ENCODE results near the gene APOBEC3A. TPM values are rescaled to one million over a fixed set of nuclear protein-coding genes. Genes with fewer than 3 reads are reported as not detected.

The APOBEC3A gene
- total and polyA plus RNA-seq, 2 of the 13 experiments (the other 11 are each of a cell fraction or from before 2014, with no cell fraction given): not detected

GRCh38 chr22:38938221-38938620 is 19.2 kb upstream of the APOBEC3A start:
- no peaks in the 10 kb centered on the region for H3K9me3 ChIP-seq (ENCODE audit: low read length)
- intact Hi-C loops (cut with micrococcal nuclease; ENCODE audit: unreplicated experiment) (no loop called here), in situ Hi-C loops (cut with HindIII; ENCODE audit: extremely low pct_ligation_motif_present, low pct_unique_long_range_greater_than_20kb) (no loop called here)
- H3K9ac ChIP-seq (ENCODE audit: insufficient read depth, low read depth, low read length): no peak overlapping the region
- no peak for FAIRE-seq
- peaks cover 11% of the 10 kb centered on the region for H3K4me1 ChIP-seq (ENCODE audit: insufficient read depth, low read length)
- no peaks in the 10 kb centered on the region for H4K20me1 ChIP-seq (ENCODE audit: insufficient read depth, low read length)
- no peak overlapping the region for H2AFZ ChIP-seq (ENCODE audit: low read length)
- no peaks in the 10 kb centered on the region for H3K36me3 ChIP-seq (replicated peaks in 1 of 2; ENCODE audit: control insufficient read depth in 1 of 2, insufficient read depth in 2 of 2, low read length in 2 of 2)
- H3K27me3 ChIP-seq (ENCODE audit: control insufficient read depth in 1 of 2, insufficient read depth in 2 of 2, low read length in 2 of 2): peaks cover 2 to 13% of the 10 kb centered on the region in 2 experiments; a peak in 2 of 5 replicates
- no peak for TF ChIP-seq KDM4B (CRISPR knock-in tag; IDR thresholded peaks at IDR 0.05)
- H3K79me2 ChIP-seq (ENCODE audit: insufficient read depth, low read length): no peaks in the 10 kb centered on the region
- WGBS (ENCODE audit: low lambda C conversion rate): 63% methylated on average over 11 of the region's 11 CpGs
- POLR2A ChIA-PET: no interaction called here
- DNase-seq (ENCODE audit: low spot score): no peak
- CTCF ChIA-PET (ENCODE audit: low intra/inter-chr PET ratio, low total read pairs): no interaction called here
- no peak for ATAC-seq
- H3K27ac ChIP-seq (ENCODE audit: extremely low read length, insufficient read depth, low read length): no peak overlapping the region
- H3K4me2 ChIP-seq (ENCODE audit: low read depth, low read length): no peak overlapping the region
- BruUV-seq (replicated peaks): no TSS peak
- H3K4me3 ChIP-seq (replicated peaks in 1 of 3; ENCODE audit: insufficient read depth in 1 of 3, low read depth in 2 of 3, low read length in 3 of 3): no peak overlapping the region

- POLR2A ChIA-PET: no interaction called here
- Histone ChIP-seq H3K4me2 (ENCODE audit: low read depth, low read length) (no peak overlapping the region), H3K4me3 (replicated peaks in 1 of 3; ENCODE audit: insufficient read depth in 1 of 3, low read depth in 2 of 3, low read length in 3 of 3) (no peak overlapping the region), H3K9me3 (ENCODE audit: low read length) (no peaks in the 10 kb centered on the region), H3K36me3 (replicated peaks in 1 of 2; ENCODE audit: control insufficient read depth in 1 of 2, insufficient read depth in 2 of 2, low read length in 2 of 2) (no peaks in the 10 kb centered on the region), H3K4me1 (ENCODE audit: insufficient read depth, low read length) (peaks cover 11% of the 10 kb centered on the region), H3K27me3 (ENCODE audit: control insufficient read depth in 1 of 2, insufficient read depth in 2 of 2, low read length in 2 of 2) (peaks cover 2 to 17% of the 10 kb centered on the region in 2 experiments; a peak in 2 of 5 replicates), H3K79me2 (ENCODE audit: insufficient read depth, low read length) (no peaks in the 10 kb centered on the region), H3K27ac (ENCODE audit: extremely low read length, insufficient read depth, low read length) (no peak overlapping the region), H2AFZ (ENCODE audit: low read length) (no peak overlapping the region), H3K9ac (ENCODE audit: insufficient read depth, low read depth, low read length) (no peak overlapping the region), H4K20me1 (ENCODE audit: insufficient read depth, low read length) (no peaks in the 10 kb centered on the region)
- DNase-seq (ENCODE audit: low spot score) (no peak), ATAC-seq (no peak), FAIRE-seq (no peak)
- no TSS peak for BruUV-seq (replicated peaks)
- TF ChIP-seq RBAK (CRISPR knock-in tag; IDR thresholded peaks at IDR 0.05): no peak
- CTCF ChIA-PET (ENCODE audit: low intra/inter-chr PET ratio, low total read pairs): no interaction called here
- in situ Hi-C loops (cut with HindIII; ENCODE audit: extremely low pct_ligation_motif_present, low pct_unique_long_range_greater_than_20kb) (no loop called here), intact Hi-C loops (cut with micrococcal nuclease; ENCODE audit: unreplicated experiment) (no loop called here)
- WGBS (ENCODE audit: low lambda C conversion rate): 80% methylated on average over 7 of the region's 7 CpGs
These were observed 18.5 kb upstream of the APOBEC3A start for GRCh38 chr22:38938925-38939324.
